IPS-18c (cell line): Measurements from ENCODE around the gene RRAGB.
A peak's percentile ranks its signal among the peaks of the same experiment; 100 is the strongest.
"Not testable (repeated sequence)": the region's sequence is repeated elsewhere in the genome, so short reads cannot be mapped to it uniquely, and the experiment has no call there.

Source experiments
- H3K4me3 ChIP-seq: 2 replicates; pipeline ENCODE4 v1.7.0; 2013; ENCODE audit warnings: low read depth, mild to moderate bottlenecking, low read length, moderate library complexity; ENCODE audit not compliant: insufficient read depth
- H3K9me3 ChIP-seq: one replicate; pipeline ENCODE4 v1.6.1; 2013; ENCODE audit warnings: mild to moderate bottlenecking, low read length, moderate library complexity; ENCODE audit not compliant: control insufficient read depth, insufficient read depth

Gene RRAGB, protein sequence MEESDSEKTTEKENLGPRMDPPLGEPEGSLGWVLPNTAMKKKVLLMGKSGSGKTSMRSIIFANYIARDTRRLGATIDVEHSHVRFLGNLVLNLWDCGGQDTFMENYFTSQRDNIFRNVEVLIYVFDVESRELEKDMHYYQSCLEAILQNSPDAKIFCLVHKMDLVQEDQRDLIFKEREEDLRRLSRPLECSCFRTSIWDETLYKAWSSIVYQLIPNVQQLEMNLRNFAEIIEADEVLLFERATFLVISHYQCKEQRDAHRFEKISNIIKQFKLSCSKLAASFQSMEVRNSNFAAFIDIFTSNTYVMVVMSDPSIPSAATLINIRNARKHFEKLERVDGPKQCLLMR

DNA sequence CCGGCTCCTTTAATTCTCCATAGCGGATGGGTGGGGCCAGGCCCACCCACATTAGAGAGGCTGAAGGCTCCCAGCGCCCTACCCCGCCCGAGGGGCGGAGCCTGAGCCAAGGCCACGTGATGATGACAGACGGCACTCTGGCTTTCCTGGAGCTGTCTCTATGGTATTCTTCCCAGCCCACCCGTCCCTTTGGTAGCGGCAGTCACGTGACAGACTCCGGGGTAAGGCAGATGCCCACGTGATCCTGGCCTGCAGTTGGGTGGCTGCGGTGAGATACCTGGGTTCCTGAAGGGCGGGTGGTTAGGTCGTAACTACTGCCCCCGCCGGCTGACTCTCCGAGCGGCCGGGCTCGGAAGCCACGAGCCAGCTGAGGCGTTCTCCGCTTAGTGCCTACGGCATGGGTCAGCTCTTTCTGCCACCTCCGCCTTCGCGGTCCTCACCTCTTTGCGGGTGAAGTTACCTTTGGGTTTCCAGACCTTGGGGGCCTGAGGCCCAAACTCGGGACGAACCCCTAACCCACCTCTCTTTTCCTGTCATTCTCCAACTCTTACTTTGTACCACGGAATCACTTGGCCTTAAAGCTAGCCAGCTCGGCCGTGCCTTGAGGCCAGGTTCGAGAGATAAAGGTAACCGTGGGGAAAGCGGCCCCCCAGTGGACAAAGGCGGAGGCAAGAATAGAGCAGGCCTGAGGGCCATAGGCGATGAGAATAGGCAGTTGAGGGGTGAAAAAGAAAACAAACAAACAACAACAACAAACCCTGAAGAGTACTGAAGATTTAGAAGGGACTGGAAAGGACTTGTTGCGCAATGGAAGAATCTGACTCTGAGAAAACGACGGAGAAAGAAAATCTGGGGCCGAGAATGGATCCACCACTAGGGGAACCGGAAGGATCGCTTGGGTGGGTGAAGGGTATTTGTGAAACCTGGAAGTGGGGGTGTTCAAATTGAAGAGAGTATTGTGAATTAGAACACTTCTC lies at the start of gene RRAGB:
Gene RRAGB (plus strand): TSS at position 229 of the 977 bp plus-strand sequence. CDS start 579 bp downstream, at position 808.
- peaks cover 6% of the 10 kb centered on the region for H3K9me3 ChIP-seq
- H3K4me3 ChIP-seq: peak within 1 kb of the TSS; percentile 72

DNA sequence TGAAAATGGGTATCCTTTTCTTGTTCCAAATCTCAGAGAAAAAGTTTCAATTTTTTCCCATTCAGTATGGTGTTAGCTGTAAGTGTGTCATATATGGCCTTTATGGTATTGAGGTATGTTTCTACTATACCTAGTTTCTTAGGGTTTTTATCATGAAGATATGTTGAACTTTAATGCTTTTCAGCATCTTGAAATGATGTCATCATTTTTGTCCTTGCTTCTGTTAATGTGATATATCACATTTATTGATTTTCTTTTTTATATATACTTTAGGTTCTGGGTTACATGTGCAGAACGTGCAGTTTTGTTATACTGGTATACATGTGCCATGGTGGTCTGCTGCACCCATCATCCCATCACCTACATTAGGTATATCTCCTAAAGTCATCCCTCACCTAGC lies 49.5 kb upstream of the RRAGB start:
- H3K4me3 ChIP-seq: no peak overlapping the region
- peaks cover 2% of the 10 kb centered on the region for H3K9me3 ChIP-seq

DNA sequence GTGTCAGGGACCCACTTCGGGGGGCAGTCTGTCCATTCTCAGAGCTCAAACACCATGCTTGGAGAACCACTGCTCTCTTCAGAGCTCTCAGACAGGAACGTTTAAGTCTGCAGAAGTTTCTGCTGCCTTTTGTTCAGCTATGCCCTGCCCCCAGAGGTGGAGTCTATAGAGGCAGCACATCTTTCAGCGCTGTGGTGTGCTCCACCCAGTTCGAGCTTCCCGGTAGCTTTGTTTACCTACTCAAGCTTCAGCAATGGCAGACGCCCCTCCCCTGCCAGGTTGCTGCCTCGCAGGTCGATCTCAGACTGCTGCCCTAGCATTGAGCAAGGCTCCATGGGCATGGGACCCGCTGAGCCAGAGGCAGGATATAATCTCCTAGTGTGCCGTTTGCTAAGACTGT lies 29.0 kb upstream of the RRAGB start:
- H3K4me3 ChIP-seq, H3K9me3 ChIP-seq: not testable (repeated sequence)

DNA sequence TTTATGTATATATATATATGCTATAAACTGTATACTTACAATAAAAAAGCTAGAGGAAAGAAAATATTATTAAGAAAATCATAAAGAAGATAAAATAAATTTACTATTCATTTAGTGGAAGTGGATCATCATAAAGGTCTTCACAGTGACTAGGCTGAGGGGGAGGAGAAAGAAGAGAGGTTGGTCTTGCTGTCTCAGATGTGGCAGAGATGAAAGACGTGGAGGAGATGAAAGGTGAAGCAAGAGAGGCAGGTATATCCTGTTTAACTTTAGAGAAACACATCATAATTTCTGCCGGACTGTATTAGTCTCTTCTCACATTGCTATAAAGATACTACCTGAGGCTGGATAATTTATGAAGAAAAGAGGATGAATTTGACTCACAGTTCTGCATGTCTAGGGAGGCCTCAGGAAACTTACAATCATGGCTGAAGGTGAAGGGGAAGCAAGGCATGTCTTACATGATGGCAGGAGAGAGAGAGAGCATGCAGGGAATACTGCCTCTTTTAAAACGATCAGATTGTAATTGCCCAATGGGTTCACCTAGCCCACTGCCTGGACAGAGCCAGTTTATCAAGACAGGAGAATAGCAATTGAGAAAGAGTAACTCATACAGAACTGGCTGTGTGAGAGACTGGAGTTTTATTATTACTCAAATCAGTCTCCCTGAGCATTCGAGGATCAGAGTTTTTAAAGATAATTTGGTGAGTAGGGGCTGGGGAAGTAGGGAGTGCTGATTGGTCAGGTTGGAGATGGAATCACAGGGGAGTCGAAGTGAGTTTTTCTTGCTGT lies 22.1 kb upstream of the RRAGB start:
- H3K9me3 ChIP-seq: peaks cover 2% of the 10 kb centered on the region

DNA sequence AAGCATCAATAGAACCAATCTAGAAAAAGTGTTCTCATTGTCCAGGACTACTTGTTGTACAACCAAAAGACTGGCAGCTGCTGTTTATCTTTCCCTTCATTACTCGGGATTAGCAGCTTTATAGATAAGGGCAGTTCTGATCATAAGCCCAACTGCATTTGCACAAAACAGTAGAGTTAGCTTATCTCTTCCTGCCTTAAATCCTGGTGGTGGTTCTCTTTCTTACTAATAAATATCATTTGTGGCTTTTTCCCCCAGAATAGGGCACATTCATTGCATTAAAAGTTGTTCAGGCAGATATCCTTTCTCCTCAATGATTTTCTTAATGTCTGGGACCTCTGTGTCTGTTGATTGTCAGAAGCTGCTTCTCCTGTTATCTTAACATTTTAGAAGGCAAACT lies 20.2 kb upstream of the RRAGB start:
- no peak overlapping the region for H3K4me3 ChIP-seq
- H3K9me3 ChIP-seq: peaks cover 4% of the 10 kb centered on the region

More for the DNA sequence above, 22.1 kb upstream of the RRAGB start:
- no peak overlapping the region for H3K4me3 ChIP-seq

DNA sequence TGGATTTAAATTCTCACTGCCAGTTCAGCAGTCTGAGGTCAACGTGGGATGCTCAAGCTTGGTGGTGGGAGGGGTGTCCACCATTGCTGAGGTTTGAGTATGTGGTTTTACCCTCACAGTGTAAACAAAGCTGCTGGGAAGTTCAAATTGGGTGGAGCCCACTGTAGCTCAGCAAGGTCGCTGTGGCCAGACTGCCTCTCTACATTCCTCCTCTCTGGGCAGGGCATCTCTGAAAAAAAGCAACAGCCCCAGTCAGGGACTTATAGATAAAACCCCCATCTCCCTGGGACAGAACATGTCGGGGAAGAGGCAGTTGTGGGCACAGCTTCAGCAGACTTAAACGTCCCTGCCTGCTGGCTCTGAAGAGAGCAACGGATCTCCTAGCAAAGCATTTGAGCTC lies 14.9 kb upstream of the RRAGB start:
- peaks cover 9% of the 10 kb centered on the region for H3K9me3 ChIP-seq
- peak overlapping the region; percentile 9; the same call in 1 of the 2 replicates for H3K4me3 ChIP-seq

DNA sequence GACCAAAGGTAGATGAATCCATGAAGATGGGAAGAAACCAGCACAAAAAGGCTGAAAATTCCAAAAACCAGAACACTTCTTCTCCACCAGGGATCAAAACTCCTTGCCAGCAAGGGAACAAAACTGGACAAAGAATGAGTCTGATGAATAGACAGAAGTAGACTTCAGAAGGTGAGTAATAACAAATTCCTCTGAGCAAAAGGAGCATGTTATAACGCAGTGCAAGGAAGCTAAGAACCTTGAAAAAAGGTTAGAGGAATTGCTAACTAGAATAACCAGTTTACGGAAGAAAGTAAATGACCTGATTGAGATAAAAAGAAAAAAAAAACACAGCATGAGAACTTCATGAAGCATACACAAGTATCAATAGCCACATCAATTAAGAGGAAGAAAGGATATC lies 14.1 kb upstream of the RRAGB start:
- H3K9me3 ChIP-seq, H3K4me3 ChIP-seq: not testable (repeated sequence)

DNA sequence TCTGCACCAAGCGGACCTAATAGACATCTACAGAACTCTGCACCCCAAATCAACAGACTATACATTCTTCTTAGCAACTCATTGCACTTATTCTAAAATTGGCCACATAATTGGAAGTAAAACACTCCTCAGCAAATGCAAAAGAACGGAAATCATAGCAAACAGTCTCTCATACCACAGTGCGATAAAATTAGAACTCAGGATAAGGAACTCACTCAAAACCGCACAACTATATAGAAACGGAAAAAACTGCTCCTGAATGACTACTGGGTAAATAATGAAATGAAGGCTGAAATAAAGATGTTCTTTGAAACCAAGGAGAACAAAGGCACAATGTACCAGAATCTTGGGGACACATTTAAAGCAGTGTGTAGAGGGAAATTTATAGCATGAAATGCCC lies 12.5 kb upstream of the RRAGB start:
- H3K9me3 ChIP-seq: peaks cover 12% of the 10 kb centered on the region
- H3K4me3 ChIP-seq: not testable (repeated sequence)

DNA sequence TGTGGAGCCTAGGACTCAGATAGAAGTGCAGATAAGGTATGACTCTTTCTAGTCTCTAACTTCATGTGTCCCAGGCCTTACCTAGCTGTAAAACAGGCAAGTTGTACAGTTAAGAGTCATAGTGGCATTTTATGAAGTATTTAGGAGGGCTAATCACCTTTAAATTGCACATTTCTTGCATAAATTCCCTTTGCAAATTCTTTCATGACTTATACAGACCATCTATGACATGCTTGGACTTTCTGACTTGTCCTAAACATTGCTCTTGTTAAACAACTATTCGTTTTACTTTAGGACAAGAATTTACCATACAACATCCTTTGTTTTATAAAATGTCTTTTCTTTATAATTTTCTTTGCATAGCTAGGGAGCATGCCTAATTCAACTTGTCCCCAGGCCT lies 7.8 kb upstream of the RRAGB start:
- Histone ChIP-seq H3K9me3 (peaks cover 9% of the 10 kb centered on the region), H3K4me3 (no peak overlapping the region)

DNA sequence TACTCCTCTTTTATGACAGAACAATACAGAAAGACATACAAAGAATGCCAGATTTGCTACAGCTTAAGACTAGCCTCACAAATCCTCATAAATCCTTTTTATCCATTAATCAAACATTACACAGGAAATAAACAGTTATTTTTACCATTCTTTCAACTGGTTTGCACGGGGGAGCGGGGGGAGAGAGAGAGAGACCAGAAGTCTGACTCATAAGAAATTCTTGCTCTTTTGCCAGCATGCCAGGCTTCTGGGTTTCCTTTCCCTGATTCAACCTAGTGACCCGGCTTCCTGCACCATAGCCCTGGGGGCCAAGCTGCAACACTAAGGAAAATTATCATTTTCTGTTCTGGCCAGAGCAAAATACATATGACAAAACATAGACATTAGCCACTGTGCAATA lies 6.8 kb upstream of the RRAGB start:
- Histone ChIP-seq H3K4me3 (no peak overlapping the region), H3K9me3 (peaks cover 9% of the 10 kb centered on the region)

DNA sequence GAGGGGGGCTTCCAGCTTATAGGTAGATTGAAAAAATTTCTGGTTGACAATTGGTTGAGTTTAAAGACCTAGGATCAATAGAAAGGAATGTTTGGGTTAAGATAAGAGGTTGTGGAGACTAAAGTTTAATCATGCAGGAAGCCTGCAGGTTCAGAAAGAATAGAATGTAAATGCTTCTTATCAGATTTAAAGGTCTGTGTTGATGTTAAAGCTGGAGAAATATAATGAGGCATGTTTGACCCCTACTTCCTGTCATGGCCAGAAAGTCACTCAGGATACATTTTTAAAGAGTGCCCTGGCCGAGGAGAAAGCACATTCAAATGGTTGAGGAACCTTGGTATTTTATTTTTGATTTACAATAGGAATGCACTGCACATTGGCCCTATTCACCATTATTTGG lies 3.9 kb upstream of the RRAGB start:
- no peak overlapping the region for H3K4me3 ChIP-seq
- peaks cover 11% of the 10 kb centered on the region for H3K9me3 ChIP-seq

DNA sequence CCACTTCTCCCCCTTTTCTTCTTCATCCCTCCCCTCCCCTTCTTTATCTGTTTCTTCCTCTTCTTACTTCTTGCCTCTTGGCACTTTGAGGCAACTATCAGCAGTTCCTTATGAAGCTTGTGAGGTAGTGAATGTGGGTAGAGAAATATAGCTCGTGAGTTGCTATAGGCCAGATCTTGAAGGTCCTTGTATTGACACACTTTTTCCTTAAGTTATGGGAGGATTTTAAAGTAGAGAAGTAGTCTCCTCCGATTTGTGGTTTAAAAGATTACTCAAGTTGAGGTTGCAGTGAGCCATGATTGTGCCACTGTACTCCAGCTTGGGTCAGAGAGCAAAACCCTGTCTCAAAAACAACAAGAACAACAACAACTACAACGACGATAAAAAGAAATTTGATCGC lies 3.4 kb upstream of the RRAGB start:
- Histone ChIP-seq H3K4me3 (no peak overlapping the region), H3K9me3 (peaks cover 8% of the 10 kb centered on the region)

DNA sequence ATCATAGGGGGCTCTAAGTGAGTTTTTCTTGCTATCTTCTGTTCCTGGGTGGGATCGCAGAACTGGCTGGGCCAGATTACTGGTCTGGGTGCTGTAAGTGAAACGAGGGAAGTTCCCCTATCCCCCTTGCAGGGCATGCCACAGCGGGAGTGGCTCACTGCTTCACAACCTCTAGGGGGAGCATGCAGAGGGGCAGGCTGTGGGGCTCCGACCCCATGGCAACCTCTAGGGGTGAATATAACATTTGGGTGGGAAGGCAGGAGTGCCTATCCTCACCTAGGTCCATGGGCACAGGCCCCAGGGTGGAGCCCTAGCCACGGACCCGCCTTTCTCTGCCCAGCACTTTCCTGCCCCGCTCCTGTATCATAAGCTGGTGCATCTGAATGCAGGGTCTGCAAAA lies 1.7 kb upstream of the RRAGB start:
- Histone ChIP-seq H3K4me3 (no peak overlapping the region), H3K9me3 (peaks cover 8% of the 10 kb centered on the region)

DNA sequence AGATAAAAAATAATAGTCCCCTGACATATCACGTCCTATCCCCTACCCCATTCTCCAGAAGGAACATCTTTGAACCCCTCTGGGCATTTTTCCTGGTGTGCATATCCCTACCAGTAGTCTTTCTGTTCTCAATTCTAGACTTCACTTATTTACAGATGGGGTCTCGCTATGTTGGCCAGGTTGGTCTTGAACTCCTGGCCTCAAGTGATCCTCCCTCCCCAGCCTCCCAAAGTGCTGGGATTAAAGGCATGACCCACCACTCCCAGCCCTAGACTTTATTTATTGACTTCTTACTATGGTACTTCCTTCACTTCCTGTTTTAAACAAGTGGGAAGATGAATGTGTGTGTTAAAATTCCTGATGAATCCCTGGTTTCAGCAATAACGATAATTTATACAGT lies 612 bp upstream of the RRAGB start:
- Histone ChIP-seq H3K9me3 (peaks cover 6% of the 10 kb centered on the region), H3K4me3 (no peak overlapping the region)

DNA sequence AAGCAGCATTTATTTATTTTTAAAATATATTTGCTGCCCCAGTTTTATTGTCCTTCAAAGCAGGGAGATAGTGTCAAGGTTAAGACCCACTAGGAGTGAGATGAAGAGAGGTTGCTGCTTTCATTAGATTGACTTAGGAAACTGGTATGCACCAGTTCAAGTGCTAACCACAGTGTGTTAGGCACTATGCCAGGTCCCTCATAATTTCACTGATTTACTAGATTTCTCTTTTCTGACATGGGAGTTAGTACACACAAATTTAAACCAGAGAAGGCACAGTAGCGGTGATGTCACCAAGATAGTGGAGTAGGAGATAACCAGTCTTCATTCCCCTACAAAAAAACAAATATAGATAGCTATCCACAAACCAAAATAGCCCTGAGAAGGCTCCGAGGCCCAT lies 14.3 kb downstream of the RRAGB start:
- peaks cover 4% of the 10 kb centered on the region for H3K9me3 ChIP-seq

DNA sequence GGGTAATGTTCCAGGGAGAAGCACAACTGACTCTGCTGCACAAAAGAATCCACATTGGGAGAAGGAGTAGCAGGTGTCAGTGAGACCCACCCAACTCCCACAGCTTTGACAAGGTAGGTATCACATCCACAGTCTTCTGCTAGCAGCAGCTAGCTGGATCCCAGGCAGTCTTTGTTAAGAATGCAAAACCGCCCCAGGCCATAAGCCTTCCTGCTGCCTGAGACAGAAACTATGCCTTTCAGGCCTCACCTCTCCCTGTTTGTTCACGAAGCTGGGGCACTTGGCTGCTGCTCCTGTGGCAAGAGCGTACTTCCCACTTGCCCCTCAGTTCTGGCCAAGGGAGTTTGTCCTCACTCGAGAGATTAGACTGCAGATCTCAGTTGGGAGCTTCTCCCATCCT lies 21.4 kb downstream of the RRAGB start:
- peaks cover 9% of the 10 kb centered on the region for H3K9me3 ChIP-seq
- H3K4me3 ChIP-seq: 0 out of 2 replicates have a peak overlapping the region, but pooled peaks have one; percentile 26

More for the DNA sequence above, 14.3 kb downstream of the RRAGB start:
- H3K4me3 ChIP-seq: no peak overlapping the region

DNA sequence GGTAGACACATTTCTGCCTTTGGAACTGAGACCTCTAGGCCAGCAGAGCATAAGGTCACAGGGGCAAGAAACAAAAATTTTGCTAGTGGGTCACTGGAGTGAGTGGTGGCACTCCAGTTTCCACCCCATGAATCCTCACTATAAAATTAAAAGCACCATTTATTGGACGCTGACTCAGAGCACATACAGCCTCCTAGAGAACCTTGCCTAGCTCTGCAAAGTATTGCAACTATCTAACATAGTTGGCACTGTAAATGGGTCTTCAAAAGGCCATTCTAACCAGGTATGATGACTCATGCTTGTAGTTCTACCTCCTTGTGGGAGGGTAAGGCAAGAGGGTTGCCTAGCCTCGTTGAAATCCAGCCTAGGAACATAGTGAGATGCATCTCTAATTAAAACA lies 25.1 kb downstream of the RRAGB start:
- Histone ChIP-seq H3K9me3 (peaks cover 10% of the 10 kb centered on the region), H3K4me3 (no peak overlapping the region)
